Activated naive CD4-positive, alpha-beta T cell (primary cell): ENCODE measurements around the gene GRIFIN.
A peak's percentile ranks its signal among the peaks of the same experiment; 100 is the strongest.
"Not testable (repeated sequence)": the region's sequence is repeated elsewhere in the genome, so short reads cannot be mapped to it uniquely, and the experiment has no call there.

Experiments used
- DNase-seq, 4 experiments: peaks; one replicate each; lab custom pipeline; 2025; lab: John Stamatoyannopoulos, UW

The GRIFIN gene

DNA sequence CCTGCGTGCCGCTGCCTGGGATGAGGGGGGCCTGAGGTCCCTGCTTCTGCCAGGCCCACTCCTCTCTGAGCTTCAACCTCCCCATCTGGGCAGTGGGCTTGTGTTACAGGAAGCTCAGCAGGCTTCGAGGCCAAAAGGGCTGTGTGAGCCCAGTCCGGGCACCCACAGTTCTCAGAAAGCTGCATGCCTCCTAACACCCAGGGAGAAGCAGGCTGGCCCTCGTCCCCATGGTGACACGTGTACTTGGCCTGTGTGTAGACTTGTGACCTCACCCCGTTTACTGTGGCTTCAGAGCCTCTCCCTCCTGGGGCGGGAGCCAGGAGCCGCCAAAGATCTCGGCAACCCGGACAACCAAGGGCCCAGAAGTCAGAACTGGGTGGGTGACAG lies 2.2 kb upstream of the GRIFIN start:
- no peak for DNase-seq

- peak in 2 of 4 experiments; percentile 14 to 58 for DNase-seq
Observed at GRCh38 chr7:2477447-2478398, 1.5 kb upstream of the GRIFIN start.

- DNase-seq = no peak
Observed at GRCh38 chr7:2476776-2477446, 713 bp upstream of the GRIFIN start.

DNA sequence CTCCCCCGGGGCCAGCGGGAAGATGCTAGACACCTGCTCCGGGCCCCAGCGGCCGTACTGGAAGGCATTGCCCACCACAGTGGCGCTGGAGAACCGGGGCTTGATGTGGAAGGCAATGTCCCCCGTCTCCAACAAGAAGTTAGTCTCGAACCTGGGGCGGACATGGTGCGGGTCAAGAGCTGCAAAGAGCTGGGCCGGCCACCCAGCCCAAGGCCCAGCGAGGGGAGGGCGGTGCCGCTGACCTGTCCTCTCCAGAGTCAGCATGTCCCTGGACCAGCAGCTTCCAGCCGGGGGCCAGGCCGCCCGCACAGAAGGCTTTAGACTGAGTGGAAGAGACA lies 551 bp downstream of the GRIFIN start:
- no peak for DNase-seq

DNA sequence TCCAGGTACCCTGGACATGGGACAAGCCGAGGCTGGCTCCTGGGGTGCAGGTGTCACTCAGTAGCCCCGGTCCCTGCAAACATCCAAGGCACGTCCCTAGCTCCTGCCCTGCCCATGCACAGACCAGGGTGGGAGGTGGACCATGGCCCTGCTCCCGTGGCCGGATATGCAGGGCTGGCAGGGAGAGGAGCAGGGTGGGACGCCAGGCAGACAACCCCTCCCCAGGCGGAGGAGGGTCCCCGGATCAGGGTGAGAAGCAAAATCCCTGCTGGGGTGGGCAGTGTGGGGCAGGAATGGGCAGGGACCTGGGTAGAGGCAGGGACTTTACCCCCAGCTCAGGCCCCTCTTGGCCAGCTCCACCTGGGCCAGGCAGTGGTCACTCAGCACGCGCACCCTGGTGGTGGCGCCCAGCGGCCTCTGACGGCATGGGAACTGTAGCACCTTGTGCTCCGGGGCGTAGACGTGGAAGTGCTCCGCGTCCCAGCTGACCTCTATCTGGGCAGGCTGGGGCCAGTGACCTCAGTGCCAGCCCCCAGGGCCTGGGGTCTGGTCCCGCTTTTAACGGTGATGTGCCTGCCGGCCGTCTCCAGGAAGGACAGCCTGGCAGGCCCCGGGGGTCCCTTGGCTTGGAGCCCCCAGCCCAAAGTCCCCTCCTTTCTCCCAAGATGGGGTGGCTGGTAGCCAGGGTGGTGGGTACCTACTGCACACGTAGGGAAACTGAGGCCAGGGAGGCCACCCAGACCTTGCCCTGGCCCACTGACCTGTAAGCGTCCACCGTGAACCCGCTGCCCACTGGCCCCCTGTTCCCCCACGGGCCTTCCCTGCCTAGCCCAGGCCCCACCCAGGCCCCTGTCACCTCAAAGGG lies 1.2 kb downstream of the GRIFIN start:
- no peak for DNase-seq

- no peak for DNase-seq
Observed at GRCh38 chr7:2474224-2474623, 2.0 kb downstream of the GRIFIN start.

DNA sequence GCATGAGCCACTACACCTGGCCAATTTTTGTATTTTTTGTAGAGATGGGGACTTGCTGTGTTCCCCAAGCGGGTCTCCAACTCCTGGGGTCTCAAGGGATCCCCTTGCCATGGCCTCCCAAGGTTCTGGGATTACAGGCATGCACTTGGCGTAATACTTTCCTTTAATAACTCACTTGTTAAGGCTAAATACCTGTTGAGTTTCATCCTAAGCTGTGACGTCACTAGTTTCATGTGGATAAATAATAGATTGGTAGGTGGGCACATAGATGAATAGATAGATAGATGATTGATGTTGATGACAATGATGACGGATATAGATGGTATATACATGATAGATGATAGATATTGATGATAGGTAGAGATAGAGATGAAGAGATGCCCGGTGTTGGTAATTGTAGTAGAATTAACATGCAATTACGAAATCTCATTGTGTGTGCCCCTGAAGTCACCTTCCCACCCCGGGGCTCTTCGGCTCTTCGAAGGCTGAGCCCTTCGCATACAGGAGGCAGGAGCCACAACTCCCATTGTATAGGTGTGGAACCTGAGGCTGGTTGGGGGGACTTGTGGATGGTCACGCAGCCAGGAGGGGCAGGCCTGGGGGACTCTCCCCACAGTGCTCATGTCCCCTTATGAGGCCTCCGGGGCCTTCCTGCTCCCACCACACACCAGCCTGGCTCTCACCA lies 2.6 kb downstream of the GRIFIN start:
- no peak for DNase-seq

DNA sequence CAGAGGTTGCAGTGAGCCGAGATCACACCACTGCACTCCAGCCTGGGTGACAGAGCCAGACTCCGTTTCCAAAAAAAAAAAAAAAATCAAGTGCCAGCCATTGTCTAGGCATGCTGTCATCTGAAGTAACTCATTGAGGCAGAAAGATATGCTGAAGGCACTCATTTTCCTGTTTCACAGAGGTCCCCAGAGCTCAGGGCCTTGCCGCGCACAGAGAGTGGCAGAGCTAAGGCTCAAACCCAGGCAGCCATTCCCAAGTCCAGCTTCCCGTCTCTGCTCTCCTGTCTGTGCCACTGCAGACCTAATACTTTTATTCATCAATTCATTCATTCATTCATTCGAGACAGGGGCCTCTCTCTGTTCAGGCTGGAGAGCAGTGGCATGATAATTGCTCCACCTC lies 3.5 kb downstream of the GRIFIN start:
- DNase-seq = no peak

DNA sequence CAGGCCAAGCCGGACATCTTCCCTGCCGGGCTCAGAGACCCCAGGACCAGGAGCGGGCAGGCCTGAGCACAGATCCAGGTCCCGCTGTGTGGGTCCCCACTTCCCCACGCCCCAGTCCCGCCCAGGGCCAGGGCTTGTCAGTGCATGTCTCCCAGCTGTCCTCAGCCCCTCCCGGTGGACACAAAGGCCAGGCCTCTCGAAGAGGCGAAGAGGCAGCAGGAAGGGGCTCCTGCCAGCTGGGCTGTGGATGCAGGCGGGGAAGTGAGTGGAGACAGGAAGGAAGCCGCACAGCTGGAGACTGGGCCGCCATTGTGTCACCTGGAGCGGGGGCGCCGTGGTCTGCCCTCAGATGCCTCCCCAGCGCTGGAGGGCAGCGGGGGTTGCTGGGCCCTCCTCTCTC lies 4.8 kb downstream of the GRIFIN start:
- DNase-seq = no peak

DNA sequence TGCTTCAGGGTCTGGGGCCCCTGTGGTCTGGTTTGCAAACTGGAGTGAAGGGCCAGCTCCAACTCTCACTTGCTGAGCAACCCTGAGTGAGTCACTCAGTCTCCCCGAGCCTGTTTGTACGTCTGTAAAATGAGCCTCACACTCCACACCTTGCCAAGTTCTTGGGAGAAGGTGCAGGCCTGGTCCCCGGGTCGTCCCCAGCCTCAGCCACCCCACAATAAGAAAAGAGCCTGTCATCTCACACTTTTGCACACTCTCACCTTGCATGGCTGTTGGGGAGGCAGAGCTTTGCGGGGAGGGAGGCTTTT lies 5.2 kb downstream of the GRIFIN start:
- DNase-seq = no peak

DNA sequence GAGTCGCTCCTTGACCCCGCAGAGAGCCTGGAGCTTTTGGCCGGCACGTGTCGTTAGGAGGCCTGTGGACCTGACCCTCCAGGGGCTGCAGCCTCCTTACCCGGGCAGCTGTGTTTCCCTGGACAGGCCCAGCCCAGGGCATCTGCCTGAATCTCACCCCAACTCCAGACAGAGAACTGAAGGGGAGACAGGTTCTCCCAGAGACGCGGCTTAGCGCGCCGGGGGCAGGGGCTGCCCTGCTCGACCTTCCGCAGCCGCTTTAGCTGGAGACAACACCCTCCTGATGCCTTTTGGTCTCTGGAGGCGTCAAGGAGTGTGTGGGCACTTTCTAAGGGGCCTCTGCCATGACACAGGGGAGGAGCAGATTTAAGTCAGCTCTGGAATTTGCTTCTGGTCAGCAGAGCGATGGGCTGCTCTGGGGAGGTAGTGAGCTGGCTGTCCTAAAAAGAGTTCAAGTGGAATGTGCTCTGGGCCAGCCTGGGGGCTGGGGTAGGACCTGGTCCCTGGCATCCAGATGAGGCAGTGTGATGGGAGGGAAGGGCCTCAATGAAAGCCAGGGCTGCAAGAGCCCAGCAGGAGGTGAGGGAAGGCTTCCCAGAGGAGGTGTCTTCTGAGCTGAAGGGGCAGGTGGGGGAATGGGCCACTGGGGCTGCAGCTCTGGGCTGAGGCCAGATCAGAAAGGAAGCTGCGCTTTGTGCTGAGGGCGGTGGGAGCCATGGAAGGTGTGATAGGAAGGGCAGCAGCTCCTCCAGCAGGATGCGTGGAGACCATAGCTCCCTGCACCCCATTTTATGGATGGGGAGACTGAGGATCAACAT lies 5.8 kb downstream of the GRIFIN start:
- DNase-seq = no peak

GRCh38 chr7:2469460-2470203 lies 6.6 kb downstream of the GRIFIN start:
- not testable (repeated sequence) for DNase-seq

DNA sequence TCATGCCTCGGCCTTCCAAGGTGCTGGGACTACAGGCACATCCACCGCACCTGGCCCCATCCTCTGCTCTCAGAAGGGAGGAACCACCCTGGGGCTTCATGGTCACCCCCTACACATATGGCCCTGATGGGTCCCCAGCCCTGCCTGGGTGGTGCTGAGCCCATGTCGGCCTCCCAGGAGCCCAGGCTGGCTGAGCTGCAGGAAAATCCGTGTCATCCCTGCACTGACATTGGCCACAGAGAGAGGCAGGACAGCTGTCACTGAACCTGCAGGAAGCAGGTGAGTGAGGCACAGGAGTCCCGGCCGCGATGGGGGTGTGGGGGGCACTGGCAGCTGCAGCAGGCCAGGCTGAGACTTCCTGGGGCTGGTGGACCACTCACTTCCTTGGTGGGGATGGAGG lies 8.0 kb downstream of the GRIFIN start:
- DNase-seq = no peak

DNA sequence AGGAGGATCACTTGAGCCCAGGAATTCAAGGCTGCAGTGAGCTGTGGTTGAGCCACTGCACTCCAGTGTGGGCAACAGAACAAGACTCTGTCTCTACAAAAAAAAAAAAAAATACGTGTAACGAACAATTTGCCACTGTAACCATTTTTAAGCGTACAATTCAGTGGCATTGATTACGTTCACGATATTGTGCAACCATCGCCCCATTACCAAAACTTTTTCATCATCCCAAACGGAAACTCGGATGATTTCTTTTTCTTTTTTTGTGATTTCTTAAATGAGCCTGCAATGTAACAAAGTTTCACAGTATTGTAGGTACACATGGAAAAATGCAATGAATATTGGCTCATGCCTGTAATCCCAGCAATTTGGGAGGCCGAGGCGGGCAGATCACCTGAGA lies 9.5 kb downstream of the GRIFIN start:
- DNase-seq = no peak

- no peak for DNase-seq
Observed at GRCh38 chr7:2465928-2466327, 10.3 kb downstream of the GRIFIN start.

DNA sequence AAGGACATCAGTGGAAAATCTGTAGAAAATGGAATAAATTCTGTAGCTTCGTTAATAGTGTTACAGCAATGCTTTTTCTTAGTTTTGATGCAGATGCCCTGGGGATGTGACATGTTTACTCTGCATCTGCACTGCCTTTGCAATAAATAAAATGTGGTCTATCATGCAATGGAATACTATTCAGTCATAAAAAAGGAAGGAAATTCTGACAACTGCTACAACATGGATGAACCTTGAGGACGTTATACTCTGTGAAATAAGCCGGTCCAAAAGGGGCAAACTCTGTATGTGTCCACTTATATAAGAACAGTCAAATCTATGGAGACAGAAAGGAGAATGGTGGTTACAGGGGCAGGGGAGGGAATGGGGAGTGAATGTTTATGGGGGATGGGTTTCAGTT lies 13.5 kb downstream of the GRIFIN start:
- DNase-seq = no peak

- no peak for DNase-seq
Observed at GRCh38 chr7:2461268-2462026, 14.8 kb downstream of the GRIFIN start.

DNA sequence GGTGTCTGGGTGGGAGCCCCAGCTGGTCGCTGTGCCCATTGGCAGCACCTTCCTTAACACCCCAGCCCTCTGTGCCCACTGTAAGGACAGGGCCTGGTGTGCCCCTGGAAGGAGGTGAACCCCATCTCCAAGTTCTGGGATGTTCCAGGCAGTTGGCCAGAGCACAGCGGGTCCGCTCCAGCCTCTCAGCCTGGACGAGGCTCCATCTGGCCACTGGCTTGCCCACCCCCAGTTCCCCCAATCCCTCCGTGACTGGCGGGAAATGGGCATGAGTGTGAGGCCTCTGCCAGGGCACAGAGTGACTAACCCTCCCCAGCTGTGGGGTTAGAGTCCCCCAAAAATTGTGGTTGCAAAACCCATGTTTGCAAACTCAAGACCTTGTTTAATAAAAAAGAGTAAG lies 15.6 kb downstream of the GRIFIN start:
- no peak for DNase-seq

GRCh38 chr7:2460188-2460587 lies 16.0 kb downstream of the GRIFIN start:
- no peak for DNase-seq

DNA sequence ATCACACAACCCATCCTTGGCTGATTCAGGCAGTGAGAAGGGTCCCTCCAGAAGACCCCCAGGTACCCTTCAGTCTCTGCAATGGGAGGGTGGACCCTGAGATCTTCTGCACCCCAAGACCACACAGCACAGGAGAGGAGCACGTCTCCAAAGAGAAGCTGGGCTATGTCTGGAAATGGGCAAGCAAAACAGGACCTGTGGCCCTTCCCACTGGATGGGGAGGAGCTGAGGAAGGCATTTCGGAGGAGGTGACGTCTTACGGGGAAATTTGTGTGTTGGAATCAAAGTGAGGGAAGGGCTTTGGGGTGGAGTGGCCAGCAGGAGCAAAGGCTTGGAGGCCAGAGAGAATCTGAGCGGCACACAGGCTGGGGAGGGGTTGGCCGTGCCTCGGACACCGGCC lies 16.5 kb downstream of the GRIFIN start:
- no peak for DNase-seq
